HUES64 (cell line): ENCODE results near the gene ZNF18.

Experiments used
- H3K27ac ChIP-seq: 2 replicates; pipeline ENCODE4 v1.7.0; 2013; ENCODE audit warnings: low read depth, low read length, inconsistent platforms
- H3K27me3 ChIP-seq: 2 replicates; pipeline ENCODE4 v1.6.1; 2013; ENCODE audit warnings: mild to moderate bottlenecking, low read length; ENCODE audit not compliant: insufficient read depth
- H3K36me3 ChIP-seq: 2 replicates; pipeline ENCODE4 v1.6.1; 2013; ENCODE audit warnings: mild to moderate bottlenecking, low read length; ENCODE audit not compliant: insufficient read depth
- H3K4me1 ChIP-seq: 2 replicates; pipeline ENCODE4 v1.6.1; 2013; ENCODE audit warnings: mild to moderate bottlenecking, low read length, moderate library complexity; ENCODE audit not compliant: insufficient read depth
- H3K4me3 ChIP-seq: 2 replicates; pipeline ENCODE4 v1.5.1; 2013; ENCODE audit warnings: mild to moderate bottlenecking, low read length, moderate library complexity
- H3K9ac ChIP-seq: 2 replicates; pipeline ENCODE4 v1.6.1; 2013; ENCODE audit warnings: mild to moderate bottlenecking, low read depth, low read length
- H3K9me3 ChIP-seq: 2 replicates; pipeline ENCODE4 v1.6.1; 2013; ENCODE audit warnings: low read depth, low read length; ENCODE audit not compliant: insufficient read depth
- WGBS: fragments of 150-250, 120-280 bp; methylation state at CpG from one replicate; pipeline ENCODE4 v1.1.7; 2013; ENCODE audit warnings: missing lambda C conversion rate; 5-methylcytosine and 5-hydroxymethylcytosine counted together

Gene ZNF18

GRCh38 chr17:12022310-12022709 is 25.0 kb upstream of the ZNF18 start:
- H3K4me3 ChIP-seq = peak overlapping the region; percentile 79
- H3K4me1 ChIP-seq = peaks cover 30% of the 10 kb centered on the region
- H3K9me3 ChIP-seq = no peaks in the 10 kb centered on the region
- H3K27me3 ChIP-seq = peaks cover 12% of the 10 kb centered on the region
- H3K27ac ChIP-seq = no peak overlapping the region
- no peaks in the 10 kb centered on the region for H3K36me3 ChIP-seq
- WGBS = 97% methylated on average over 2 of the region's 2 CpGs
- H3K9ac ChIP-seq = no peak overlapping the region

GRCh38 chr17:12021623-12022140 is 24.4 kb upstream of the ZNF18 start:
- H3K9ac ChIP-seq = peak overlapping the region; percentile 93

GRCh38 chr17:12020642-12021622 is 23.7 kb upstream of the ZNF18 start, which contains the start of gene MAP2K4:
MAP2K4 (plus strand) TSS chr17:12020877; CDS start chr17:12020887, 10 bp downstream.
- Histone ChIP-seq H3K9ac (peak within 1 kb of the TSS; percentile 93), H3K27me3 (peaks cover 12% of the 10 kb centered on the region), H3K9me3 (no peaks in the 10 kb centered on the region), H3K27ac (peak within 1 kb of the TSS; percentile 92), H3K4me1 (peaks cover 22% of the 10 kb centered on the region), H3K4me3 (peak within 1 kb of the TSS; percentile 79), H3K36me3 (no peaks in the 10 kb centered on the region)
- under 1% methylated on average over 123 of the region's 123 CpGs for WGBS

More at GRCh38 chr17:12021623-12022140, 24.4 kb upstream of the ZNF18 start:
- WGBS = 10% methylated on average over 3 of the region's 3 CpGs
- Histone ChIP-seq H3K27me3 (peaks cover 12% of the 10 kb centered on the region), H3K27ac (peak overlapping the region; percentile 24; the same call in 1 of the 2 replicates), H3K9me3 (no peaks in the 10 kb centered on the region), H3K36me3 (no peaks in the 10 kb centered on the region), H3K4me1 (peaks cover 29% of the 10 kb centered on the region), H3K4me3 (peak overlapping the region; percentile 79)

GRCh38 chr17:12007466-12007865 is 10.2 kb upstream of the ZNF18 start:
- Histone ChIP-seq H3K27ac (no peak overlapping the region), H3K9me3 (no peaks in the 10 kb centered on the region), H3K9ac (no peak overlapping the region), H3K27me3 (no peaks in the 10 kb centered on the region), H3K36me3 (no peaks in the 10 kb centered on the region), H3K4me1 (no peaks in the 10 kb centered on the region), H3K4me3 (no peak overlapping the region)
- WGBS = 81% methylated on average over 5 of the region's 5 CpGs

GRCh38 chr17:11999696-12000095 is 2.4 kb upstream of the ZNF18 start:
- Histone ChIP-seq H3K36me3 (no peaks in the 10 kb centered on the region), H3K9me3 (no peaks in the 10 kb centered on the region), H3K27ac (no peak overlapping the region), H3K4me1 (peaks cover 11% of the 10 kb centered on the region; the same call in 1 of the 2 replicates), H3K9ac (no peak overlapping the region), H3K4me3 (no peak overlapping the region), H3K27me3 (no peaks in the 10 kb centered on the region)
- WGBS = 96% methylated on average over 5 of the region's 5 CpGs

- Histone ChIP-seq H3K27me3 (no peaks in the 10 kb centered on the region), H3K4me3 (peak overlapping the region; percentile 91), H3K27ac (peak overlapping the region; percentile 68; the same call in 1 of the 2 replicates), H3K9ac (peak overlapping the region; percentile 83), H3K4me1 (peaks cover 11% of the 10 kb centered on the region; the same call in 1 of the 2 replicates), H3K9me3 (no peaks in the 10 kb centered on the region), H3K36me3 (no peaks in the 10 kb centered on the region)
- WGBS = 62% methylated on average over 4 of the region's 4 CpGs
Observed at GRCh38 chr17:11997972-11998233, 628 bp upstream of the ZNF18 start.

- peaks cover 16% of the 10 kb centered on the region for H3K4me1 ChIP-seq
- peak overlapping the region; percentile 83 for H3K9ac ChIP-seq
- H3K9me3 ChIP-seq = no peaks in the 10 kb centered on the region
- WGBS = 6% methylated on average over 14 of the region's 14 CpGs
- H3K4me3 ChIP-seq = peak overlapping the region; percentile 91
- peaks cover 11% of the 10 kb centered on the region for H3K36me3 ChIP-seq
- H3K27me3 ChIP-seq = no peaks in the 10 kb centered on the region
- peak overlapping the region; percentile 89 for H3K27ac ChIP-seq
Observed at GRCh38 chr17:11996722-11997146, 541 bp downstream of the ZNF18 start.

- WGBS = 50% methylated on average over 2 of the region's 4 CpGs
- H3K4me1 ChIP-seq = peaks cover 28% of the 10 kb centered on the region
- H3K27me3 ChIP-seq = no peaks in the 10 kb centered on the region
- no peaks in the 10 kb centered on the region for H3K9me3 ChIP-seq
- H3K4me3 ChIP-seq = no peak overlapping the region
- no peak overlapping the region for H3K27ac ChIP-seq
- H3K9ac ChIP-seq = no peak overlapping the region
- H3K36me3 ChIP-seq = peaks cover 29% of the 10 kb centered on the region
Observed at GRCh38 chr17:11991461-11991860, 5.8 kb downstream of the ZNF18 start.

GRCh38 chr17:11990363-11990983 is 6.8 kb downstream of the ZNF18 start:
- WGBS = 85% methylated on average over 7 of the region's 7 CpGs
- Histone ChIP-seq H3K4me1 (peaks cover 22% of the 10 kb centered on the region), H3K27me3 (no peaks in the 10 kb centered on the region), H3K9me3 (no peaks in the 10 kb centered on the region), H3K4me3 (no peak overlapping the region), H3K36me3 (peaks cover 29% of the 10 kb centered on the region), H3K27ac (no peak overlapping the region), H3K9ac (no peak overlapping the region)

- no peak overlapping the region for H3K9ac ChIP-seq
- 53% methylated on average over 4 of the region's 5 CpGs for WGBS
- peaks cover 44% of the 10 kb centered on the region for H3K36me3 ChIP-seq
- peaks cover 24% of the 10 kb centered on the region for H3K4me1 ChIP-seq
- H3K9me3 ChIP-seq = no peaks in the 10 kb centered on the region
- no peaks in the 10 kb centered on the region for H3K27me3 ChIP-seq
- H3K4me3 ChIP-seq = no peak overlapping the region
- H3K27ac ChIP-seq = no peak overlapping the region
Observed at GRCh38 chr17:11986942-11987329, 10.3 kb downstream of the ZNF18 start.
